Muscle layer of colon (tissue), 2 donors: Measurements from ENCODE around the gene VWA1.
A peak's percentile ranks its signal among the peaks of the same experiment; 100 is the strongest.

Experiments
- H3K27ac ChIP-seq: one replicate; pipeline ENCODE4 v1.7.0; 2013; ENCODE audit warnings: low read depth, mild to moderate bottlenecking, low read length, moderate library complexity
- H3K27me3 ChIP-seq, 2 donors: one replicate each; pipeline ENCODE4 v1.7.0; 2013; ENCODE audit warnings: low read length in 2 of 2, mild to moderate bottlenecking in 2 of 2; ENCODE audit not compliant: insufficient read depth in 2 of 2, control insufficient read depth in 1 of 2
- H3K36me3 ChIP-seq: one replicate; pipeline ENCODE4 v1.7.0; 2013; ENCODE audit warnings: mild to moderate bottlenecking, low read length; ENCODE audit not compliant: insufficient read depth
- H3K4me1 ChIP-seq: one replicate; pipeline ENCODE4 v1.7.0; 2013; ENCODE audit warnings: mild to moderate bottlenecking, low read length; ENCODE audit not compliant: insufficient read depth
- H3K4me3 ChIP-seq, 2 donors: one replicate each; pipeline ENCODE4 v1.7.0; 2013; ENCODE audit warnings: low read length in 2 of 2, low read depth in 1 of 2, mild to moderate bottlenecking in 1 of 2, moderate library complexity in 1 of 2
- H3K9ac ChIP-seq: one replicate; pipeline ENCODE4 v1.7.0; 2013; ENCODE audit warnings: low read length
- H3K9me3 ChIP-seq: one replicate; pipeline ENCODE4 v1.7.0; 2013; ENCODE audit warnings: mild to moderate bottlenecking, low read length
- donor health status: abdominal sarcoma.
- donor health status: Adenocarcinoma of cecum.

Gene VWA1

DNA sequence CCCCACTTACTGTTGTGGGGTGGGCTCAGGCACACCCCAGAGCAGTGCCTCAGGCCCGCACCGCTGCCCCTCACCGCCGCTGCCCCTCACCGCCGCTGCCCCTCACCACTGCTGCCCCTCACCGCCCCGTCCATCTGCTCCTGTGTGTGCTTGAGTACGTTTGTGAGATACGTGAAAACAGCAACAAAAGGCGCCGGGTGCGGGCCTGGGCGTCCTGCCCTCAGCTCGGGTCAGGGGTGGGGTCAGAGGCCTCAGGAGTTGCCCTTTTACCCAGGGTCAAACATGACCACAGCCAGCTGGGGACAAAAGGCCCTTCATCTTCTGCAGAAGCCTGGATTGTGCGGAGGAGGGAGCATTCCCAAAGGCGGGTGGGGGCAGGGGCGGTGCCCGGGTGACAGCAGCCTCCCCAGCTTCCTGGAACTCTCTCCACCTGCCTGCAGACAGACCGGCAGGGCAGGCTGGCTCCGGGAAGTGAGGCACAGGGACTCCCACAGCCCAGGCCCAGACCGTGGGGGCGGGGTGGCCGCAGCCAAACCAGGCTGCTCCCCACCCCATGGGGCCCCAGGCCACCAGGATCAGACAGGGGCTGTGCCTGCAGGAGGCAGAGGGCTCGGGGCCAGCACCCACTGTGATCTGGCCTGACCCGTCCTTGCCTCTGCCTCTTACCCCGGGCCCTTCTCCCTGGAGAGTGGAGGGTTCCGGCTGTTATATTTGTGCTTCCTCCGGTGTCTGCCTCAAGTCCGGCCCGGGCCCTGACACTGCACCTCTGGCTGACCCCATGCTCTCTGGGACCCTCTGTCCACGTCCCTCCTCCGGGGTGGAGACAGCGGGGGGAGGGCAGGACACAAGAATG, 2.3 kb upstream of the VWA1 start:
- Histone ChIP-seq H3K36me3 (no peaks in the 10 kb centered on the region), H3K9me3 (no peaks in the 10 kb centered on the region), H3K9ac (peak overlapping the region; percentile 53), H3K27ac (peak overlapping the region; percentile 94), H3K4me3 (peak overlapping the region in 1 of 2 donors; percentile 70), H3K4me1 (peaks cover 72% of the 10 kb centered on the region), H3K27me3 (no peaks in the 10 kb centered on the region)

DNA sequence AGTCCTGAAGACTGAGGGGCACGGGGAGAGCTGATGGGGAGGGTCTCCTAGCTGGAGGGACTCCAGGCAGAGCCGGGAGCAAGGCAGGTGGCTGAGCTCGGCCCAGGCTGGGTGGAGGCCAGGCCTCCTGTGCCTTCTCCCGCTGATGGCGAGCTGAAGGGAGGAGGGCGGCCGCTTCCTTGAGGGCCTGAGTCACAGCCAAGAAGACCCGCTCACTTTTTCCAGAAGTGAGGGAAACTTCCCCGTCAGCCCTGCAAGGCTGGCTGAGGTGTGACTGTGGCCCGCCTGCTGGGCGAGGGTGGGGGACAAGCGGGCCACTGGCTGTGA, 1.7 kb upstream of the VWA1 start:
- H3K27ac ChIP-seq = peak overlapping the region; percentile 94
- peak overlapping the region in 1 of 2 donors; percentile 70 for H3K4me3 ChIP-seq
- no peaks in the 10 kb centered on the region for H3K36me3 ChIP-seq
- peak overlapping the region; percentile 53 for H3K9ac ChIP-seq
- no peaks in the 10 kb centered on the region for H3K9me3 ChIP-seq
- H3K4me1 ChIP-seq = peaks cover 72% of the 10 kb centered on the region
- no peaks in the 10 kb centered on the region for H3K27me3 ChIP-seq

- Histone ChIP-seq H3K36me3 (no peaks in the 10 kb centered on the region), H3K27ac (peak overlapping the region; percentile 94), H3K9ac (peak overlapping the region; percentile 53), H3K4me3 (peak overlapping the region in 1 of 2 donors; percentile 70), H3K4me1 (peaks cover 72% of the 10 kb centered on the region), H3K27me3 (no peaks in the 10 kb centered on the region), H3K9me3 (no peaks in the 10 kb centered on the region)
Observed at GRCh38 chr1:1434131-1434823, 1.2 kb upstream of the VWA1 start.

GRCh38 chr1:1434824-1435105, 725 bp upstream of the VWA1 start:
- Histone ChIP-seq H3K9ac (peak overlapping the region; percentile 39), H3K4me1 (peaks cover 67% of the 10 kb centered on the region), H3K4me3 (peak overlapping the region; percentile 17 to 70), H3K27me3 (no peaks in the 10 kb centered on the region), H3K9me3 (no peaks in the 10 kb centered on the region), H3K36me3 (no peaks in the 10 kb centered on the region), H3K27ac (peak overlapping the region; percentile 94)

GRCh38 chr1:1435911-1436629, 580 bp downstream of the VWA1 start:
- H3K9me3 ChIP-seq = no peaks in the 10 kb centered on the region
- H3K9ac ChIP-seq = no peak overlapping the region
- peak overlapping the region; percentile 52 to 74 for H3K4me3 ChIP-seq
- H3K27ac ChIP-seq = peak overlapping the region; percentile 82
- no peaks in the 10 kb centered on the region for H3K36me3 ChIP-seq
- H3K4me1 ChIP-seq = peaks cover 64% of the 10 kb centered on the region
- H3K27me3 ChIP-seq = no peaks in the 10 kb centered on the region

DNA sequence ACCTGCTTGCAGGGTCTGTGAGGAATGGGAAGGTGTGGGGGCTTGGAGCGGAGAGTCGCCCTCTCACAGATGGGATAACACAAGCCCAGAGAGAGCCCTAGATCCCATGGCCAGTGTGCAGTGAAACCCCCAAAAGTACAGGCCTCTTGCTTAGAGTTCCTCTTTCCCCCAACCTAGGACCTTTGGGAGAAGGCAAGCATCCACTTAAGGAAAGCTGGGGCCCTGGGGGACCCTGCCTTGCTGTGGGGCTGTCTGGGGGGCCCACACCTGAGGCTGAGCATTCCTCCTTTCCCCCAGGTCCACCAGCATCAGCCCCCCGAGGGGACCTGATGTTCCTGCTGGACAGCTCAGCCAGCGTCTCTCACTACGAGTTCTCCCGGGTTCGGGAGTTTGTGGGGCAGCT, 1.1 kb downstream of the VWA1 start:
- H3K9me3 ChIP-seq = no peaks in the 10 kb centered on the region
- peak overlapping the region; percentile 82 for H3K27ac ChIP-seq
- no peak overlapping the region for H3K9ac ChIP-seq
- H3K4me1 ChIP-seq = peaks cover 64% of the 10 kb centered on the region
- H3K36me3 ChIP-seq = no peaks in the 10 kb centered on the region
- peak overlapping the region; percentile 52 to 74 for H3K4me3 ChIP-seq
- H3K27me3 ChIP-seq = no peaks in the 10 kb centered on the region

DNA sequence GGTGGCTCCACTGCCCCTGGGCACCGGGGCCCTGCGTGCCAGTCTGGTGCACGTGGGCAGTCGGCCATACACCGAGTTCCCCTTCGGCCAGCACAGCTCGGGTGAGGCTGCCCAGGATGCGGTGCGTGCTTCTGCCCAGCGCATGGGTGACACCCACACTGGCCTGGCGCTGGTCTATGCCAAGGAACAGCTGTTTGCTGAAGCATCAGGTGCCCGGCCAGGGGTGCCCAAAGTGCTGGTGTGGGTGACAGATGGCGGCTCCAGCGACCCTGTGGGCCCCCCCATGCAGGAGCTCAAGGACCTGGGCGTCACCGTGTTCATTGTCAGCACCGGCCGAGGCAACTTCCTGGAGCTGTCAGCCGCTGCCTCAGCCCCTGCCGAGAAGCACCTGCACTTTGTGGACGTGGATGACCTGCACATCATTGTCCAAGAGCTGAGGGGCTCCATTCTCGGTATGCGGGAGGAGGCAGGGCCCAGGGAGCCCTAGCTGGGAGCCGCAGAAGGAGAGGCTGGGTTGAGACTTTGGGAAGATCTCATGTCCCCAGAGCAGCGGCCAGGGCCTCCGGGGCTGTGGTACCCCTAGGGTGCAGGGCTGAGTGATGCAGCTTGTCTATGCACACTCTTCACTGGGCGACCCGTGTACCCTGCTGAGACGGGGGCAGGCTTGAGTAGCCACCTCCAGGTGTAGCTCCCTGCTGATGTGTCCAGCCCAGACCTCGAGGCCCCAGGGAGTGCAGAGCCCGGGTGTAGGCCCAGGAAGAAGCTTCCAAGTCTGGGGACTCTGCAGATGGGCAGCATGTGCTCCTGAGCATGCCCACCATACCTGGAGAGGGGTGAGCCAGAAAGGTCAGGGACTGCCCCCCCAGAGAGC, 1.8 kb downstream of the VWA1 start:
- H3K9me3 ChIP-seq = no peaks in the 10 kb centered on the region
- no peaks in the 10 kb centered on the region for H3K36me3 ChIP-seq
- no peaks in the 10 kb centered on the region for H3K27me3 ChIP-seq
- peak overlapping the region in 1 of 2 donors; percentile 74 for H3K4me3 ChIP-seq
- no peak overlapping the region for H3K27ac ChIP-seq
- H3K9ac ChIP-seq = no peak overlapping the region
- peaks cover 64% of the 10 kb centered on the region for H3K4me1 ChIP-seq

DNA sequence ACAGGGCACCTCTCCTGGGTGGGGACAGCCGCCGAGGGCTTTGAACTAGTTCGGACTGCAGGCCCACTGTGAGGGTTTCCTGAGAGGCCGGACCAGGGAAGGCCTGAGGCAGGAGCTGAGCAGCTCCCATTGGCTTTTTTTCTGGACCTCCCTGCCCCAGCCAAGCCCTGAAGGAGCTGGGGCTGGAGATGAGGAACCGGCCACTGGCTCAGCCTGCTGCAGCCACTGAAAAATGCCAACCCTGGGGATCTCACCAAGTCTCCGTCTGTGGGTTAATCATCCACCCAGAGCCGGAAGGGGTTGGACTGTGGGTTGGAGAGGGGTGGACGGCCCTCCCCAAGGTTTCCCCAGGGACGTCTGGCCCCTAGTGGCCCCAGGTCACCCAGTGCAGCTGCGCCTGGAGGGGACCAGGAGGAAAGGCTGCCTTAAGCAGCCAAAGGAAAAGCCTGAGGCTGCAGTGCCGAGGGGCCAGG, 2.5 kb downstream of the VWA1 start:
- H3K4me3 ChIP-seq = no peak overlapping the region
- no peaks in the 10 kb centered on the region for H3K36me3 ChIP-seq
- H3K9ac ChIP-seq = no peak overlapping the region
- peaks cover 58% of the 10 kb centered on the region for H3K4me1 ChIP-seq
- H3K27me3 ChIP-seq = no peaks in the 10 kb centered on the region
- H3K27ac ChIP-seq = no peak overlapping the region
- no peaks in the 10 kb centered on the region for H3K9me3 ChIP-seq

- Histone ChIP-seq H3K9ac (no peak overlapping the region), H3K27ac (no peak overlapping the region), H3K27me3 (no peaks in the 10 kb centered on the region), H3K4me3 (no peak overlapping the region), H3K4me1 (peaks cover 50% of the 10 kb centered on the region), H3K36me3 (no peaks in the 10 kb centered on the region), H3K9me3 (no peaks in the 10 kb centered on the region)
Observed at GRCh38 chr1:1438531-1439381, 3.3 kb downstream of the VWA1 start.

- no peak overlapping the region for H3K9ac ChIP-seq
- H3K4me3 ChIP-seq = no peak overlapping the region
- no peaks in the 10 kb centered on the region for H3K36me3 ChIP-seq
- H3K27me3 ChIP-seq = no peaks in the 10 kb centered on the region
- H3K27ac ChIP-seq = no peak overlapping the region
- no peaks in the 10 kb centered on the region for H3K9me3 ChIP-seq
- peaks cover 40% of the 10 kb centered on the region for H3K4me1 ChIP-seq
Observed at GRCh38 chr1:1439546-1440261, 4.2 kb downstream of the VWA1 start.
